ENCODE measurements around the gene PET117. TPM values are rescaled to one million over a fixed set of nuclear protein-coding genes. Genes with fewer than 3 reads are reported as not detected.

The PET117 gene
- total and polyA plus RNA-seq, 2 experiments from 2014 or later = 18.2 to 25.7 TPM

DNA sequence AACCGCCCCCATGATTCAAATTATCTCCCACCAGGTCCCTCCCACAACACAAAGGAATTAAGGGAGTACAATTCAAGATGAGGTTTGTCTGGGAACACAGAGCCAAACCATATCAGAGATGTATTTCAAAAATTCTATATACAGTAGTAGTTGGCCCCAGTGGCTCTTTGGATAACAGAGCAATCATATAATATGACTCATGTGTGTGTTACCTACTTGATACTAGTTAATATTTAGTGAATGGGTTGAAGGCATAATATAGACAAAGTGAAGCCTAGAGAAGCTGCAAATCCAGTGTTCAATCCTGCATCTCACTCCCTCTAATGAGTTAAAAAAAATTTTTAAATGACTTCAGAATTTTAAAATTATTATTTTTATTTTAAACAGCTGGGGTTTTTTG is 43.2 kb downstream of the PET117 start:
- TF ChIP-seq, protein P1, sequence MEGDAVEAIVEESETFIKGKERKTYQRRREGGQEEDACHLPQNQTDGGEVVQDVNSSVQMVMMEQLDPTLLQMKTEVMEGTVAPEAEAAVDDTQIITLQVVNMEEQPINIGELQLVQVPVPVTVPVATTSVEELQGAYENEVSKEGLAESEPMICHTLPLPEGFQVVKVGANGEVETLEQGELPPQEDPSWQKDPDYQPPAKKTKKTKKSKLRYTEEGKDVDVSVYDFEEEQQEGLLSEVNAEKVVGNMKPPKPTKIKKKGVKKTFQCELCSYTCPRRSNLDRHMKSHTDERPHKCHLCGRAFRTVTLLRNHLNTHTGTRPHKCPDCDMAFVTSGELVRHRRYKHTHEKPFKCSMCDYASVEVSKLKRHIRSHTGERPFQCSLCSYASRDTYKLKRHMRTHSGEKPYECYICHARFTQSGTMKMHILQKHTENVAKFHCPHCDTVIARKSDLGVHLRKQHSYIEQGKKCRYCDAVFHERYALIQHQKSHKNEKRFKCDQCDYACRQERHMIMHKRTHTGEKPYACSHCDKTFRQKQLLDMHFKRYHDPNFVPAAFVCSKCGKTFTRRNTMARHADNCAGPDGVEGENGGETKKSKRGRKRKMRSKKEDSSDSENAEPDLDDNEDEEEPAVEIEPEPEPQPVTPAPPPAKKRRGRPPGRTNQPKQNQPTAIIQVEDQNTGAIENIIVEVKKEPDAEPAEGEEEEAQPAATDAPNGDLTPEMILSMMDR (IDR thresholded peaks at IDR 0.05; ENCODE audit: low read depth, low read length) = no peak

DNA sequence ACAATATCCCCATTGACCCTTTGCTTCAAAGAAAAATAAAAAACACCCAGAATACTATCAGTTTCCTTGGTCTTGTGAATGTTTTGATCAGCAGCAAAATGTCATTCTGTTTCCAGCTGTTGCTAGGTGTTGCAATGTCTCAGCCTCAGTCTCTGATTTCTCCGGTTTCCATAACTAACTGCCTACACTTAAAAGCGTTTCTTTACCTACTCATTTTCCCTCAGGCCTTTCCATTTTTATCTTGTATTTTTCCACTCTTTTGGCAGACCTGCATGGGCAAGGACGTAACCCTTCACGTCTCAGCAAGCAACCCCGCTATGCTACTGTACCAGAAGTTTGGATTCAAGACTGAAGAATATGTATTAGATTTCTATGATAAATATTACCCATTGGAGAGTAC is 49.4 kb downstream of the PET117 start:
- no peak overlapping the region for H3K4me3 ChIP-seq
- DNase-seq (ENCODE audit: low read depth in 1 of 2, low spot score in 1 of 2) = no peak
- H3K36me3 ChIP-seq = peaks cover 38% of the 10 kb centered on the region
- H3K9me3 ChIP-seq (ENCODE audit: low read depth) = no peaks in the 10 kb centered on the region
- TF ChIP-seq, protein P1 (IDR thresholded peaks at IDR 0.05; ENCODE audit: low read depth, low read length) = no peak
- H3K4me1 ChIP-seq (ENCODE audit: low read depth) = no peaks in the 10 kb centered on the region
- no peaks in the 10 kb centered on the region for H3K27me3 ChIP-seq
- H3K27ac ChIP-seq = no peak overlapping the region

More for the DNA sequence above, 43.2 kb downstream of the PET117 start:
- Histone ChIP-seq H3K27ac (no peak overlapping the region), H3K36me3 (peaks cover 22% of the 10 kb centered on the region), H3K4me1 (ENCODE audit: low read depth) (no peaks in the 10 kb centered on the region), H3K27me3 (no peaks in the 10 kb centered on the region), H3K4me3 (no peak overlapping the region), H3K9me3 (ENCODE audit: low read depth) (no peaks in the 10 kb centered on the region)
- no peak for DNase-seq (ENCODE audit: low read depth in 1 of 2, low spot score in 1 of 2)

DNA sequence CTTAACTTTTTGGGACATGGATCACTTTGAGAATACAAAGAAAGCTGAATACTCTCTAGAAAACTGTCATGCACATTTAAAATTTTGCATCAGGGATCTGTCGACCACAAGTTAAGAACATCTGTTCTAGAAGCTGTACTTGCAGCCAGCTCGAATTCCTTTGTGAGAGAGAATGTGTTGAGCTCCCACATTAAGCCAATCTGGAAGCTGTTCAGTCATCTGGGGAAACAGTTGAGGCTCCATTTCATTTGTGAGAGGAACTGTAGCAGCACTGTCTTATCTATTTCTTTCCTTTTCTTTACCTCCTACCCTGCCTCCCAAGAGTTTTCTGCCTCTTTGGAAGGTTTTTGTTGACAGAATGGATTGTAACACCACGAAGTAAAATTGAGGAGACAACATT is 50.8 kb downstream of the PET117 start:
- DNase-seq (ENCODE audit: low read depth in 1 of 2, low spot score in 1 of 2) = peak in 1 of 2 donors; percentile 64
- Histone ChIP-seq H3K4me3 (no peak overlapping the region), H3K27ac (no peak overlapping the region), H3K27me3 (no peaks in the 10 kb centered on the region), H3K36me3 (peaks cover 27% of the 10 kb centered on the region), H3K4me1 (ENCODE audit: low read depth) (no peaks in the 10 kb centered on the region), H3K9me3 (ENCODE audit: low read depth) (no peaks in the 10 kb centered on the region)
- TF ChIP-seq, protein P1 (IDR thresholded peaks at IDR 0.05; ENCODE audit: low read depth, low read length) = no peak

DNA sequence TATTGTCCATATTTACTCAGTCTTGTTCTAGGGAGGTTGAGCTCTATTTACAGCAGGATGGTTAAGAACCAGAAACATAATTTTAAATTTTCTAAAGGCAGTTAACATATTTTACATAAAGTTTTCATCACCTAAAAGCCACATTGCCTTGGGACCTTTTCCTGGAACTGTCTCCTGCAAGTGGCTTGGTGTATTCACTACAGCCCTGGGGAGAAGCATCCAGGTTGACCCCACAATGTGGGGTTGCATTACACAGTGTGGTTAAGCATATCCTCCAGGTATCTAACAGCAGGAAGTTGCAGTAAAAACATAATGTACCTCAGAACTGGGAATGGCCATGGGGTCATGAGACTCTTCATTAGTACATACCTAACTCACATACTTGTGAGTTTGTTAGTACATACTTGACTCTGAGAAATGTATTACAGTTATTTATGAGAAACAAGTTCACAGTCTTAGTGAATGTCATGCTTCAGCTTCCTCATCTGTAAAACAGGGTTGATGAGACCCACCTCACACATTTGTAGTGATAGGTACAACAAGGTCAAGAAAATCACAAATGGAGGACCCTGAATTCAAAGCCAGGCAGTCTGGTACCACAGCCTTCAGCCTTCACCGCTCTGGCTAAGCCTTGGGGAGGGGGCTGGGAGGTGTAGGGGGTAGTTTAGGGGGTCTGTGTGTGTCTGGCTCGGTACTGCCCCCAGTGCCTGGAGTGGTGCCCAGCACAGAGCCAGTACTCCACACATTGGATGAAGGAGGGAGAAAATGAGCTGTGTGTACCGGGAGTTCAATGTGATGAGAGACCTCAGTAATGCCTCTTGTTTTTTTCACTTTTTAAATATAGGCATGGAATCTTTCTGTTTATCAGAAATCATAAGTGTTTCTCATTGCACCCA is 52.9 kb downstream of the PET117 start:
- Histone ChIP-seq H3K9me3 (ENCODE audit: low read depth) (no peaks in the 10 kb centered on the region), H3K27ac (no peak overlapping the region), H3K4me1 (ENCODE audit: low read depth) (no peaks in the 10 kb centered on the region), H3K36me3 (peaks cover 16% of the 10 kb centered on the region), H3K4me3 (no peak overlapping the region), H3K27me3 (no peaks in the 10 kb centered on the region)
- TF ChIP-seq, protein P1 (IDR thresholded peaks at IDR 0.05; ENCODE audit: low read depth, low read length) = no peak
- DNase-seq (ENCODE audit: low read depth in 1 of 2, low spot score in 1 of 2) = no peak

DNA sequence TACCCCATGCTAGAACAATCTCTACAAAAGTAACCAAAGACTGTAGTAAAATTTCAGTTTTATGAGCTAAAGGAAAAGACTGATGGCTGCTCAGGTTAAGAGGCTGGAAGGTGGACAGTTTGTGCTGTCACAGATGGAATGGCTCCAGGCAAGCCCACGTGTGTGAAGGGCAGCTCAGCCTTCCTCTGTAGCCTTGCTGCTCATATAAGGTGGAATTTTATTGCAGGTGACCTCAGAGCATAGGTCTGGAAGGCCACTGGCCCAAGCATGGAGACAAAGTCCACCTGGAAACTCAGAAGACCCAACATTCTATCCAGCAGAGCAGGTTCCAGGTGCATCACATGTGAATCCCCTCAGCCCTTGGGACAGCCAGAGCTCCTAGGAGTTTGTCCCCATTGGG is 53.6 kb downstream of the PET117 start:
- no peak for DNase-seq (ENCODE audit: low read depth in 1 of 2, low spot score in 1 of 2)
- H3K9me3 ChIP-seq (ENCODE audit: low read depth) = no peaks in the 10 kb centered on the region
- TF ChIP-seq, protein P1 (IDR thresholded peaks at IDR 0.05; ENCODE audit: low read depth, low read length) = no peak

More for the DNA sequence above, 53.6 kb downstream of the PET117 start:
- Histone ChIP-seq H3K4me1 (ENCODE audit: low read depth) (no peaks in the 10 kb centered on the region), H3K4me3 (no peak overlapping the region), H3K27me3 (no peaks in the 10 kb centered on the region), H3K27ac (no peak overlapping the region), H3K36me3 (peaks cover 16% of the 10 kb centered on the region)

Other genes starting within 250 kb of the PET117 start
- 95.4 and 144 TPM in 2 replicates for gene SNX5, start 169.1 kb upstream of the PET117 start, total RNA-seq
- gene SNX5, start 169.1 kb upstream of the PET117 start, polyA plus RNA-seq = 105 and 173 TPM in 2 replicates
- 12.3 and 15.9 TPM in 2 replicates for gene MGME1, start 168.8 kb upstream of the PET117 start, total RNA-seq
- 27.2 and 34.9 TPM in 2 replicates for gene MGME1, start 168.8 kb upstream of the PET117 start, polyA plus RNA-seq
- 0.24 and 0.25 TPM in 2 replicates for gene OVOL2, start 79.9 kb upstream of the PET117 start, total RNA-seq
- not detected in 2 replicates for gene OVOL2, start 79.9 kb upstream of the PET117 start, polyA plus RNA-seq
- 19.2 and 23.5 TPM in 2 replicates for gene KAT14, start within 50 bp of the PET117 start, total RNA-seq
- 19.8 and 24.7 TPM in 2 replicates for gene KAT14, start within 50 bp of the PET117 start, polyA plus RNA-seq
- 27.9 and 34.4 TPM in 2 replicates for gene ZNF133, start 150.7 kb downstream of the PET117 start, total RNA-seq
- gene ZNF133, start 150.7 kb downstream of the PET117 start, polyA plus RNA-seq = 17.5 and 24.1 TPM in 2 replicates

Data from cardiac muscle cell (in vitro differentiated cells and primary cell).